ENCODE results near the gene TNFRSF8.

The TNFRSF8 gene

GRCh38 chr1:12121212-12122003 is 58.3 kb downstream of the TNFRSF8 start:
- no peak for DNase-seq (ENCODE audit: low read depth)

GRCh38 chr1:12123172-12123571 is 60.1 kb downstream of the TNFRSF8 start:
- no peak for DNase-seq (ENCODE audit: low read depth)

- DNase-seq (ENCODE audit: low read depth): peak; percentile 73
Measured at GRCh38 chr1:12124693-12125421, 61.8 kb downstream of the TNFRSF8 start.

- DNase-seq (ENCODE audit: low read depth): no peak
Measured at GRCh38 chr1:12125422-12126355, 62.6 kb downstream of the TNFRSF8 start.

GRCh38 chr1:12126781-12127180 is 63.7 kb downstream of the TNFRSF8 start:
- DNase-seq (ENCODE audit: low read depth): no peak

GRCh38 chr1:12127206-12127810 is 64.2 kb downstream of the TNFRSF8 start:
- no peak for DNase-seq (ENCODE audit: low read depth)

GRCh38 chr1:12128120-12128519 is 65.0 kb downstream of the TNFRSF8 start:
- DNase-seq (ENCODE audit: low read depth): no peak

GRCh38 chr1:12129624-12130023 is 66.5 kb downstream of the TNFRSF8 start:
- DNase-seq (ENCODE audit: low read depth): no peak

GRCh38 chr1:12130466-12131130 is 67.5 kb downstream of the TNFRSF8 start:
- DNase-seq (ENCODE audit: low read depth): no peak

GRCh38 chr1:12132078-12132477 is 69.0 kb downstream of the TNFRSF8 start:
- DNase-seq (ENCODE audit: low read depth): no peak

- no peak for DNase-seq (ENCODE audit: low read depth)
Measured at GRCh38 chr1:12134716-12135115, 71.6 kb downstream of the TNFRSF8 start.

GRCh38 chr1:12135612-12136011 is 72.5 kb downstream of the TNFRSF8 start:
- DNase-seq (ENCODE audit: low read depth): no peak

GRCh38 chr1:12136916-12137610 is 74.0 kb downstream of the TNFRSF8 start:
- DNase-seq (ENCODE audit: low read depth): no peak

GRCh38 chr1:12138196-12139168 is 75.4 kb downstream of the TNFRSF8 start:
- DNase-seq (ENCODE audit: low read depth): no peak

- DNase-seq (ENCODE audit: low read depth): no peak
Measured at GRCh38 chr1:12140016-12140415, 76.9 kb downstream of the TNFRSF8 start.

- no peak for DNase-seq (ENCODE audit: low read depth)
Measured at GRCh38 chr1:12140515-12141162, 77.5 kb downstream of the TNFRSF8 start.

GRCh38 chr1:12141163-12141850 is 78.2 kb downstream of the TNFRSF8 start:
- DNase-seq (ENCODE audit: low read depth): no peak

- no peak for DNase-seq (ENCODE audit: low read depth)
Measured at GRCh38 chr1:12142141-12142823, 79.2 kb downstream of the TNFRSF8 start.
